DMS114 treated with DMSO at 0.1 percent for 48 hours (cell line): ENCODE results near the gene SH2D4B.

Experiments used
- DNase-seq: peaks from one replicate; lab custom pipeline; 2025; ENCODE audit not compliant: unreplicated experiment; lab: John Stamatoyannopoulos, UW

Gene SH2D4B

GRCh38 chr10:80674809-80675208 lies 137.1 kb downstream of the SH2D4B start:
- DNase-seq, result no peak

- no peak for DNase-seq
Observed at GRCh38 chr10:80681142-80681541, 143.4 kb downstream of the SH2D4B start.

- peak; percentile 22 for DNase-seq
Observed at GRCh38 chr10:80684259-80684658, 146.6 kb downstream of the SH2D4B start.

GRCh38 chr10:80685355-80685754 lies 147.7 kb downstream of the SH2D4B start:
- no peak for DNase-seq

GRCh38 chr10:80686734-80687475 lies 149.2 kb downstream of the SH2D4B start:
- DNase-seq, result no peak

GRCh38 chr10:80687476-80687789 lies 149.7 kb downstream of the SH2D4B start:
- DNase-seq, result no peak

GRCh38 chr10:80690434-80690833 lies 152.7 kb downstream of the SH2D4B start:
- no peak for DNase-seq

- no peak for DNase-seq
Observed at GRCh38 chr10:80691441-80691840, 153.7 kb downstream of the SH2D4B start.

GRCh38 chr10:80693565-80693964 lies 155.9 kb downstream of the SH2D4B start:
- DNase-seq, result no peak

- no peak for DNase-seq
Observed at GRCh38 chr10:80694930-80695329, 157.2 kb downstream of the SH2D4B start.
